Measurements from ENCODE around the gene PLEKHA6.
"Not testable (repeated sequence)": the region's sequence is repeated elsewhere in the genome, so short reads cannot be mapped to it uniquely, and the experiment has no call there.

The PLEKHA6 gene

GRCh38 chr1:204241914-204242313, 117.8 kb downstream of the PLEKHA6 start:
- no peaks in the 10 kb centered on the region for H3K9me3 Mint-ChIP-seq
- no peaks in the 10 kb centered on the region for H3K27me3 Mint-ChIP-seq (ENCODE audit: low read depth)
- no peaks in the 10 kb centered on the region for H3K36me3 Mint-ChIP-seq (ENCODE audit: low read depth)
- H3K4me3 Mint-ChIP-seq, result no peak overlapping the region
- H3K27ac Mint-ChIP-seq, result no peak overlapping the region
- H3K4me1 Mint-ChIP-seq (ENCODE audit: low read depth), result no peaks in the 10 kb centered on the region

- Mint-ChIP-seq H3K4me1 (ENCODE audit: low read depth) (no peaks in the 10 kb centered on the region), H3K36me3 (ENCODE audit: low read depth) (no peaks in the 10 kb centered on the region), H3K9me3 (no peaks in the 10 kb centered on the region), H3K27me3 (ENCODE audit: low read depth) (peaks cover under 1% of the 10 kb centered on the region), H3K4me3 (no peak overlapping the region), H3K27ac (no peak overlapping the region)
Observed at GRCh38 chr1:204241050-204241449, 118.7 kb downstream of the PLEKHA6 start.

GRCh38 chr1:204240233-204240632, 119.5 kb downstream of the PLEKHA6 start:
- Mint-ChIP-seq H3K27me3 (ENCODE audit: low read depth) (peaks cover 5% of the 10 kb centered on the region), H3K4me3 (no peak overlapping the region), H3K4me1 (ENCODE audit: low read depth) (no peaks in the 10 kb centered on the region), H3K9me3 (no peaks in the 10 kb centered on the region), H3K27ac (no peak overlapping the region), H3K36me3 (ENCODE audit: low read depth) (no peaks in the 10 kb centered on the region)

GRCh38 chr1:204239401-204239800, 120.3 kb downstream of the PLEKHA6 start:
- H3K27me3 Mint-ChIP-seq (ENCODE audit: low read depth); H3K4me1 Mint-ChIP-seq (ENCODE audit: low read depth); H3K9me3 Mint-ChIP-seq; H3K27ac Mint-ChIP-seq; H3K4me3 Mint-ChIP-seq; H3K36me3 Mint-ChIP-seq (ENCODE audit: low read depth): not testable (repeated sequence)

GRCh38 chr1:204238520-204238919, 121.2 kb downstream of the PLEKHA6 start:
- H3K27me3 Mint-ChIP-seq (ENCODE audit: low read depth); H3K36me3 Mint-ChIP-seq (ENCODE audit: low read depth); H3K4me3 Mint-ChIP-seq; H3K27ac Mint-ChIP-seq; H3K4me1 Mint-ChIP-seq (ENCODE audit: low read depth); H3K9me3 Mint-ChIP-seq: not testable (repeated sequence)

- H3K4me3 Mint-ChIP-seq; H3K9me3 Mint-ChIP-seq; H3K4me1 Mint-ChIP-seq (ENCODE audit: low read depth); H3K27ac Mint-ChIP-seq; H3K36me3 Mint-ChIP-seq (ENCODE audit: low read depth); H3K27me3 Mint-ChIP-seq (ENCODE audit: low read depth): not testable (repeated sequence)
Observed at GRCh38 chr1:204237515-204237914, 122.2 kb downstream of the PLEKHA6 start.

GRCh38 chr1:204232526-204232925, 127.2 kb downstream of the PLEKHA6 start:
- Mint-ChIP-seq H3K27me3 (ENCODE audit: low read depth) (peaks cover 5% of the 10 kb centered on the region), H3K4me3 (no peak overlapping the region), H3K36me3 (ENCODE audit: low read depth) (no peaks in the 10 kb centered on the region), H3K4me1 (ENCODE audit: low read depth) (no peaks in the 10 kb centered on the region), H3K27ac (no peak overlapping the region), H3K9me3 (no peaks in the 10 kb centered on the region)

- Mint-ChIP-seq H3K27ac (no peak overlapping the region), H3K27me3 (ENCODE audit: low read depth) (no peaks in the 10 kb centered on the region), H3K4me3 (no peak overlapping the region), H3K9me3 (no peaks in the 10 kb centered on the region), H3K4me1 (ENCODE audit: low read depth) (no peaks in the 10 kb centered on the region), H3K36me3 (ENCODE audit: low read depth) (no peaks in the 10 kb centered on the region)
Observed at GRCh38 chr1:204230211-204230610, 129.5 kb downstream of the PLEKHA6 start.

GRCh38 chr1:204228896-204229295, 130.8 kb downstream of the PLEKHA6 start:
- H3K36me3 Mint-ChIP-seq (ENCODE audit: low read depth), result no peaks in the 10 kb centered on the region
- no peaks in the 10 kb centered on the region for H3K9me3 Mint-ChIP-seq
- no peaks in the 10 kb centered on the region for H3K27me3 Mint-ChIP-seq (ENCODE audit: low read depth)
- H3K27ac Mint-ChIP-seq, result no peak overlapping the region
- H3K4me1 Mint-ChIP-seq (ENCODE audit: low read depth), result no peaks in the 10 kb centered on the region
- no peak overlapping the region for H3K4me3 Mint-ChIP-seq

GRCh38 chr1:204227996-204228785, 131.5 kb downstream of the PLEKHA6 start:
- Mint-ChIP-seq H3K4me1 (ENCODE audit: low read depth) (no peaks in the 10 kb centered on the region), H3K36me3 (ENCODE audit: low read depth) (no peaks in the 10 kb centered on the region), H3K9me3 (no peaks in the 10 kb centered on the region), H3K4me3 (no peak overlapping the region), H3K27me3 (ENCODE audit: low read depth) (no peaks in the 10 kb centered on the region), H3K27ac (no peak overlapping the region)

GRCh38 chr1:204227351-204227750, 132.4 kb downstream of the PLEKHA6 start:
- Mint-ChIP-seq H3K9me3 (no peaks in the 10 kb centered on the region), H3K27me3 (ENCODE audit: low read depth) (no peaks in the 10 kb centered on the region), H3K4me3 (no peak overlapping the region), H3K4me1 (ENCODE audit: low read depth) (no peaks in the 10 kb centered on the region), H3K27ac (no peak overlapping the region), H3K36me3 (ENCODE audit: low read depth) (no peaks in the 10 kb centered on the region)

- no peak overlapping the region for H3K27ac Mint-ChIP-seq
- no peaks in the 10 kb centered on the region for H3K9me3 Mint-ChIP-seq
- H3K4me1 Mint-ChIP-seq (ENCODE audit: low read depth), result no peaks in the 10 kb centered on the region
- H3K36me3 Mint-ChIP-seq (ENCODE audit: low read depth), result no peaks in the 10 kb centered on the region
- H3K27me3 Mint-ChIP-seq (ENCODE audit: low read depth), result no peaks in the 10 kb centered on the region
- no peak overlapping the region for H3K4me3 Mint-ChIP-seq
Observed at GRCh38 chr1:204225841-204226735, 133.6 kb downstream of the PLEKHA6 start.

GRCh38 chr1:204224655-204225054, 135.1 kb downstream of the PLEKHA6 start:
- Mint-ChIP-seq H3K36me3 (ENCODE audit: low read depth) (no peaks in the 10 kb centered on the region), H3K27me3 (ENCODE audit: low read depth) (no peaks in the 10 kb centered on the region)

GRCh38 chr1:204223129-204223860, 136.4 kb downstream of the PLEKHA6 start:
- Mint-ChIP-seq H3K27ac (no peak overlapping the region), H3K36me3 (ENCODE audit: low read depth) (no peaks in the 10 kb centered on the region), H3K27me3 (ENCODE audit: low read depth) (no peaks in the 10 kb centered on the region), H3K9me3 (no peaks in the 10 kb centered on the region), H3K4me1 (ENCODE audit: low read depth) (no peaks in the 10 kb centered on the region), H3K4me3 (no peak overlapping the region)

More at GRCh38 chr1:204224655-204225054, 135.1 kb downstream of the PLEKHA6 start:
- no peak overlapping the region for H3K4me3 Mint-ChIP-seq
- H3K27ac Mint-ChIP-seq, result no peak overlapping the region
- no peaks in the 10 kb centered on the region for H3K9me3 Mint-ChIP-seq
- H3K4me1 Mint-ChIP-seq (ENCODE audit: low read depth), result no peaks in the 10 kb centered on the region

GRCh38 chr1:204222764-204223055, 137.0 kb downstream of the PLEKHA6 start:
- Mint-ChIP-seq H3K27me3 (ENCODE audit: low read depth) (no peaks in the 10 kb centered on the region), H3K36me3 (ENCODE audit: low read depth) (no peaks in the 10 kb centered on the region), H3K9me3 (no peaks in the 10 kb centered on the region), H3K4me1 (ENCODE audit: low read depth) (no peaks in the 10 kb centered on the region), H3K4me3 (no peak overlapping the region), H3K27ac (no peak overlapping the region)
